Astrocyte (in vitro differentiated cells and primary cell): Measurements from ENCODE around the gene BHLHE40.

ENCODE experiments used
- CTCF ChIP-seq: IDR thresholded peaks from 2 replicates; pipeline ENCODE4 v1.5.1; 2011; ENCODE audit warnings: low read depth, mild to moderate bottlenecking, inconsistent platforms, low read length, moderate library complexity; ENCODE audit not compliant: insufficient read depth
- EZH2 ChIP-seq: IDR thresholded peaks from 2 replicates; pipeline ENCODE4 v1.6.1; 2012; ENCODE audit warnings: mild to moderate bottlenecking, low read length, inconsistent platforms; ENCODE audit not compliant: insufficient read depth

- TF ChIP-seq CTCF = no peak
- no peak for TF ChIP-seq EZH2
These were observed 45.2 kb upstream of the BHLHE40 start for GRCh38 chr3:4934050-4934449.
